Hepatocyte (in vitro differentiated cells): Measurements from ENCODE around the gene SLC6A1. TPM values are rescaled to one million over a fixed set of nuclear protein-coding genes. Genes with fewer than 3 reads are reported as not detected.

Experiments used
- DNase-seq: peaks from one replicate; pipeline ENCODE4 v3.0.0-alpha.2; 2016; ENCODE audit warnings: low spot score
- H2AFZ ChIP-seq: fragments of 200-600 bp; sonication (generic); 2 replicates; pipeline ENCODE4 v1.6.0; 2016; ENCODE audit warnings: antibody characterized with exemption, mild to moderate bottlenecking
- H3K27ac ChIP-seq: fragments of 200-600 bp; sonication (generic); 2 replicates; pipeline ENCODE4 v1.5.1; 2016; ENCODE audit warnings: mild to moderate bottlenecking
- H3K27me3 ChIP-seq: fragments of 200-600 bp; sonication (generic); 2 replicates; pipeline ENCODE4 v1.6.1; 2016
- H3K36me3 ChIP-seq: fragments of 200-600 bp; sonication (generic); replicated peaks from 2 replicates; pipeline ENCODE4 v1.5.1; 2016; ENCODE audit warnings: low read depth; ENCODE audit not compliant: insufficient read depth
- H3K4me1 ChIP-seq: fragments of 200-600 bp; sonication (generic); 2 replicates; pipeline ENCODE4 v1.5.1; 2016; ENCODE audit warnings: mild to moderate bottlenecking, moderate library complexity; ENCODE audit not compliant: insufficient read depth
- H3K4me2 ChIP-seq: fragments of 200-600 bp; sonication (generic); 2 replicates; pipeline ENCODE4 v1.6.0; 2016
- H3K4me3 ChIP-seq: fragments of 200-600 bp; sonication (generic); 2 replicates; pipeline ENCODE4 v1.5.1; 2016; ENCODE audit warnings: mild to moderate bottlenecking
- H3K79me2 ChIP-seq: fragments of 200-600 bp; sonication (generic); 2 replicates; pipeline ENCODE4 v1.6.0; 2017; ENCODE audit warnings: mild to moderate bottlenecking
- H3K9me2 ChIP-seq: fragments of 200-600 bp; sonication (generic); replicated peaks from 2 replicates; pipeline ENCODE4 v1.6.0; 2017; ENCODE audit warnings: mild to moderate bottlenecking; ENCODE audit not compliant: insufficient read depth
- H3K9me3 ChIP-seq: fragments of 200-600 bp; sonication (generic); 2 replicates; pipeline ENCODE4 v1.5.1; 2016; ENCODE audit warnings: low read depth, mild to moderate bottlenecking
- H4K20me1 ChIP-seq: fragments of 200-600 bp; sonication (generic); 2 replicates; pipeline ENCODE4 v1.6.0; 2016; ENCODE audit warnings: mild to moderate bottlenecking; ENCODE audit not compliant: insufficient read depth, poor library complexity, severe bottlenecking
- CTCF ChIP-seq: fragments of 200-600 bp; sonication (generic); IDR thresholded peaks from 2 replicates; pipeline ENCODE4 v1.5.1; 2016; ENCODE audit warnings: antibody characterized with exemption, mild to moderate bottlenecking; ENCODE audit not compliant: poor library complexity
- EZH2 ChIP-seq: fragments of 200-600 bp; sonication (generic); IDR thresholded peaks from 2 replicates; pipeline ENCODE4 v1.6.1; 2016; ENCODE audit warnings: antibody characterized with exemption, mild to moderate bottlenecking, borderline replicate concordance
- EZH2phosphoT487 ChIP-seq: fragments of 200-600 bp; sonication (generic); IDR thresholded peaks from one replicate; pipeline ENCODE4 v1.6.1; 2018; ENCODE audit warnings: antibody characterized with exemption, mild to moderate bottlenecking, low read depth, moderate library complexity; ENCODE audit not compliant: unreplicated experiment, severe bottlenecking
- WGBS: methylation state at CpG from one replicate; pipeline ENCODE4 v1.1.6; 2016; ENCODE audit warnings: low lambda C conversion rate; ENCODE audit errors: missing lambda C conversion rate; 5-methylcytosine and 5-hydroxymethylcytosine counted together
- polyA plus RNA-seq: library from polyadenylated mRNA; unstranded; fragments of >200 nt; fragmentation: Nextera tagmentation; extraction: Ambion mirVana; gene quantifications from 2 replicates; pipeline ENCODE4 v1.2.1, GENCODE V29; 2016
- total RNA-seq: library from RNA; depleted of rRNA; stranded (reverse); fragments of >200 nt; gene quantifications from 2 replicates; pipeline ENCODE4 v1.2.3, GENCODE V29; 2014

SLC6A1 gene
- total and polyA plus RNA-seq, 2 experiments from 2014 or later, result 3.6 to 5.7 TPM

- WGBS, result 89% methylated on average over 7 of the region's 7 CpGs
- DNase-seq, result no peak
Observed at GRCh38 chr3:11062704-11063103, 70.2 kb downstream of the SLC6A1 start.

GRCh38 chr3:11071096-11071755, 78.7 kb downstream of the SLC6A1 start:
- no peak overlapping the region for H3K4me2 ChIP-seq
- no peaks in the 10 kb centered on the region for H3K27me3 ChIP-seq
- no peaks in the 10 kb centered on the region for H3K9me2 ChIP-seq
- H2AFZ ChIP-seq, result no peak overlapping the region
- WGBS, result 94% methylated on average over 26 of the region's 26 CpGs
- no peaks in the 10 kb centered on the region for H3K79me2 ChIP-seq
- H3K36me3 ChIP-seq, result no peaks in the 10 kb centered on the region
- no peaks in the 10 kb centered on the region for H3K4me1 ChIP-seq
- no peaks in the 10 kb centered on the region for H4K20me1 ChIP-seq
- no peaks in the 10 kb centered on the region for H3K9me3 ChIP-seq
- H3K27ac ChIP-seq, result no peak overlapping the region
- DNase-seq, result no peak
- TF ChIP-seq EZH2phosphoT487, result no peak
- H3K4me3 ChIP-seq, result no peak overlapping the region

More at GRCh38 chr3:11062704-11063103, 70.2 kb downstream of the SLC6A1 start:
- TF ChIP-seq CTCF (no peak), EZH2phosphoT487 (no peak), EZH2 (no peak)
- H4K20me1 ChIP-seq, result no peaks in the 10 kb centered on the region
- H3K4me2 ChIP-seq, result no peak overlapping the region
- H2AFZ ChIP-seq, result no peak overlapping the region
- no peak overlapping the region for H3K4me3 ChIP-seq
- no peaks in the 10 kb centered on the region for H3K36me3 ChIP-seq
- H3K27me3 ChIP-seq, result peaks cover 15% of the 10 kb centered on the region
- H3K27ac ChIP-seq, result no peak overlapping the region
- H3K9me3 ChIP-seq, result no peaks in the 10 kb centered on the region
- H3K4me1 ChIP-seq, result no peaks in the 10 kb centered on the region
- no peaks in the 10 kb centered on the region for H3K9me2 ChIP-seq
- H3K79me2 ChIP-seq, result no peaks in the 10 kb centered on the region

- no peaks in the 10 kb centered on the region for H3K27me3 ChIP-seq
- H3K36me3 ChIP-seq, result no peaks in the 10 kb centered on the region
- 68% methylated on average over 5 of the region's 5 CpGs for WGBS
- H3K4me1 ChIP-seq, result no peaks in the 10 kb centered on the region
- no peak overlapping the region for H3K27ac ChIP-seq
- no peak for TF ChIP-seq CTCF
- TF ChIP-seq EZH2, result no peak
- no peak for TF ChIP-seq EZH2phosphoT487
- no peak for DNase-seq
- H3K9me3 ChIP-seq, result no peaks in the 10 kb centered on the region
- H3K4me3 ChIP-seq, result no peak overlapping the region
- H2AFZ ChIP-seq, result no peak overlapping the region
- H3K79me2 ChIP-seq, result no peaks in the 10 kb centered on the region
- no peaks in the 10 kb centered on the region for H4K20me1 ChIP-seq
- no peaks in the 10 kb centered on the region for H3K9me2 ChIP-seq
- no peak overlapping the region for H3K4me2 ChIP-seq
Observed at GRCh38 chr3:11072631-11073030, 80.1 kb downstream of the SLC6A1 start.

- no peak for DNase-seq
- Histone ChIP-seq H3K9me2 (no peaks in the 10 kb centered on the region), H3K4me2 (no peak overlapping the region), H3K4me3 (no peak overlapping the region), H3K36me3 (no peaks in the 10 kb centered on the region), H3K79me2 (no peaks in the 10 kb centered on the region), H4K20me1 (no peaks in the 10 kb centered on the region), H3K27ac (no peak overlapping the region), H3K9me3 (no peaks in the 10 kb centered on the region), H2AFZ (no peak overlapping the region), H3K4me1 (no peaks in the 10 kb centered on the region), H3K27me3 (no peaks in the 10 kb centered on the region)
- no peak for TF ChIP-seq CTCF
- TF ChIP-seq EZH2phosphoT487, result no peak
- TF ChIP-seq EZH2, result no peak
- 75% methylated on average over 2 of the region's 2 CpGs for WGBS
Observed at GRCh38 chr3:11074011-11074410, 81.5 kb downstream of the SLC6A1 start.
